ENCODE measurements around the gene NDUFAB1.
"Not testable (repeated sequence)": the region's sequence is repeated elsewhere in the genome, so short reads cannot be mapped to it uniquely, and the experiment has no call there.

Gene NDUFAB1

GRCh38 chr16:23610905-23611304, 14.8 kb upstream of the NDUFAB1 start:
- not testable (repeated sequence) for H3K4me1 ChIP-seq (ENCODE audit: control insufficient read depth in 1 of 2, insufficient read depth in 2 of 2, low read length in 2 of 2); H3K27me3 ChIP-seq (ENCODE audit: low read depth, low read length); H3K9me3 ChIP-seq (ENCODE audit: control insufficient read depth in 1 of 2, low read length in 2 of 2); H3K27ac ChIP-seq (ENCODE audit: low read length); H3K4me3 ChIP-seq (ENCODE audit: low read depth in 1 of 2, low read length in 2 of 2)
- peaks cover 0 to 42% of the 10 kb centered on the region in 2 donors for H3K36me3 ChIP-seq (ENCODE audit: control insufficient read depth in 1 of 2, insufficient read depth in 2 of 2, low read length in 2 of 2)

- H3K27me3 ChIP-seq (ENCODE audit: low read depth, low read length), result no peaks in the 10 kb centered on the region
- peaks cover 0 to 45% of the 10 kb centered on the region in 2 donors for H3K36me3 ChIP-seq (ENCODE audit: control insufficient read depth in 1 of 2, insufficient read depth in 2 of 2, low read length in 2 of 2)
- no peaks in the 10 kb centered on the region for H3K4me1 ChIP-seq (ENCODE audit: control insufficient read depth in 1 of 2, insufficient read depth in 2 of 2, low read length in 2 of 2)
- H3K4me3 ChIP-seq (ENCODE audit: low read depth in 1 of 2, low read length in 2 of 2), result no peak overlapping the region
- no peak overlapping the region for H3K27ac ChIP-seq (ENCODE audit: low read length)
- no peaks in the 10 kb centered on the region for H3K9me3 ChIP-seq (ENCODE audit: control insufficient read depth in 1 of 2, low read length in 2 of 2)
These were observed 13.8 kb upstream of the NDUFAB1 start for GRCh38 chr16:23609929-23610328.

- Histone ChIP-seq H3K27ac (ENCODE audit: low read length) (no peak overlapping the region), H3K27me3 (ENCODE audit: low read depth, low read length) (no peaks in the 10 kb centered on the region), H3K36me3 (ENCODE audit: control insufficient read depth in 1 of 2, insufficient read depth in 2 of 2, low read length in 2 of 2) (peaks cover 9 to 46% of the 10 kb centered on the region in 2 donors), H3K9me3 (ENCODE audit: control insufficient read depth in 1 of 2, low read length in 2 of 2) (no peaks in the 10 kb centered on the region), H3K4me1 (ENCODE audit: control insufficient read depth in 1 of 2, insufficient read depth in 2 of 2, low read length in 2 of 2) (no peaks in the 10 kb centered on the region), H3K4me3 (ENCODE audit: low read depth in 1 of 2, low read length in 2 of 2) (no peak overlapping the region)
These were observed 12.1 kb upstream of the NDUFAB1 start for GRCh38 chr16:23608194-23608593.

- H3K4me3 ChIP-seq (ENCODE audit: low read depth in 1 of 2, low read length in 2 of 2), result no peak overlapping the region
- H3K27me3 ChIP-seq (ENCODE audit: low read depth, low read length), result no peaks in the 10 kb centered on the region
- no peak overlapping the region for H3K27ac ChIP-seq (ENCODE audit: low read length)
- H3K9me3 ChIP-seq (ENCODE audit: control insufficient read depth in 1 of 2, low read length in 2 of 2), result no peaks in the 10 kb centered on the region
- H3K4me1 ChIP-seq (ENCODE audit: control insufficient read depth in 1 of 2, insufficient read depth in 2 of 2, low read length in 2 of 2), result no peaks in the 10 kb centered on the region
- peaks cover 9 to 46% of the 10 kb centered on the region in 2 donors for H3K36me3 ChIP-seq (ENCODE audit: control insufficient read depth in 1 of 2, insufficient read depth in 2 of 2, low read length in 2 of 2)
These were observed 11.6 kb upstream of the NDUFAB1 start for GRCh38 chr16:23607726-23608125.

GRCh38 chr16:23597003-23597756, 1.1 kb upstream of the NDUFAB1 start:
- Histone ChIP-seq H3K4me3 (ENCODE audit: low read depth in 1 of 2, low read length in 2 of 2) (no peak overlapping the region), H3K27me3 (ENCODE audit: low read depth, low read length) (no peaks in the 10 kb centered on the region), H3K36me3 (ENCODE audit: control insufficient read depth in 1 of 2, insufficient read depth in 2 of 2, low read length in 2 of 2) (peaks cover 8 to 18% of the 10 kb centered on the region in 2 donors), H3K9me3 (ENCODE audit: control insufficient read depth in 1 of 2, low read length in 2 of 2) (no peaks in the 10 kb centered on the region), H3K4me1 (ENCODE audit: control insufficient read depth in 1 of 2, insufficient read depth in 2 of 2, low read length in 2 of 2) (peaks cover 4 to 19% of the 10 kb centered on the region in 2 donors), H3K27ac (ENCODE audit: low read length) (no peak overlapping the region)

GRCh38 chr16:23595246-23595950, 718 bp downstream of the NDUFAB1 start:
- peaks cover 7 to 19% of the 10 kb centered on the region in 2 donors for H3K4me1 ChIP-seq (ENCODE audit: control insufficient read depth in 1 of 2, insufficient read depth in 2 of 2, low read length in 2 of 2)
- H3K9me3 ChIP-seq (ENCODE audit: control insufficient read depth in 1 of 2, low read length in 2 of 2), result no peaks in the 10 kb centered on the region
- H3K4me3 ChIP-seq (ENCODE audit: low read depth in 1 of 2, low read length in 2 of 2), result peak overlapping the region; percentile 88 to 99
- no peaks in the 10 kb centered on the region for H3K27me3 ChIP-seq (ENCODE audit: low read depth, low read length)
- H3K27ac ChIP-seq (ENCODE audit: low read length), result peak overlapping the region; percentile 77
- peaks cover 20 to 29% of the 10 kb centered on the region in 2 donors for H3K36me3 ChIP-seq (ENCODE audit: control insufficient read depth in 1 of 2, insufficient read depth in 2 of 2, low read length in 2 of 2)

- Histone ChIP-seq H3K27ac (ENCODE audit: low read length) (no peak overlapping the region), H3K27me3 (ENCODE audit: low read depth, low read length) (no peaks in the 10 kb centered on the region), H3K4me1 (ENCODE audit: control insufficient read depth in 1 of 2, insufficient read depth in 2 of 2, low read length in 2 of 2) (peaks cover 7 to 19% of the 10 kb centered on the region in 2 donors), H3K36me3 (ENCODE audit: control insufficient read depth in 1 of 2, insufficient read depth in 2 of 2, low read length in 2 of 2) (peaks cover 23 to 41% of the 10 kb centered on the region in 2 donors), H3K4me3 (ENCODE audit: low read depth in 1 of 2, low read length in 2 of 2) (no peak overlapping the region), H3K9me3 (ENCODE audit: control insufficient read depth in 1 of 2, low read length in 2 of 2) (no peaks in the 10 kb centered on the region)
These were observed 1.9 kb downstream of the NDUFAB1 start for GRCh38 chr16:23594186-23594585.

GRCh38 chr16:23590181-23590580, 5.9 kb downstream of the NDUFAB1 start:
- Histone ChIP-seq H3K9me3 (ENCODE audit: control insufficient read depth in 1 of 2, low read length in 2 of 2) (no peaks in the 10 kb centered on the region), H3K36me3 (ENCODE audit: control insufficient read depth in 1 of 2, insufficient read depth in 2 of 2, low read length in 2 of 2) (peaks cover 45 to 60% of the 10 kb centered on the region in 2 donors), H3K27ac (ENCODE audit: low read length) (no peak overlapping the region), H3K4me1 (ENCODE audit: control insufficient read depth in 1 of 2, insufficient read depth in 2 of 2, low read length in 2 of 2) (peaks cover 4 to 22% of the 10 kb centered on the region in 2 donors), H3K27me3 (ENCODE audit: low read depth, low read length) (no peaks in the 10 kb centered on the region), H3K4me3 (ENCODE audit: low read depth in 1 of 2, low read length in 2 of 2) (no peak overlapping the region)

- no peaks in the 10 kb centered on the region for H3K27me3 ChIP-seq (ENCODE audit: low read depth, low read length)
- no peaks in the 10 kb centered on the region for H3K9me3 ChIP-seq (ENCODE audit: control insufficient read depth in 1 of 2, low read length in 2 of 2)
- no peak overlapping the region for H3K4me3 ChIP-seq (ENCODE audit: low read depth in 1 of 2, low read length in 2 of 2)
- peaks cover 3 to 7% of the 10 kb centered on the region in 2 donors for H3K4me1 ChIP-seq (ENCODE audit: control insufficient read depth in 1 of 2, insufficient read depth in 2 of 2, low read length in 2 of 2)
- no peak overlapping the region for H3K27ac ChIP-seq (ENCODE audit: low read length)
- H3K36me3 ChIP-seq (ENCODE audit: control insufficient read depth in 1 of 2, insufficient read depth in 2 of 2, low read length in 2 of 2), result peaks cover 53 to 63% of the 10 kb centered on the region in 2 donors
These were observed 8.4 kb downstream of the NDUFAB1 start for GRCh38 chr16:23587726-23588125.

- H3K27ac ChIP-seq (ENCODE audit: low read length), result peak overlapping the region; percentile 67
- H3K27me3 ChIP-seq (ENCODE audit: low read depth, low read length), result no peaks in the 10 kb centered on the region
- H3K36me3 ChIP-seq (ENCODE audit: control insufficient read depth in 1 of 2, insufficient read depth in 2 of 2, low read length in 2 of 2), result peaks cover 51 to 61% of the 10 kb centered on the region in 2 donors
- peaks cover 0 to 7% of the 10 kb centered on the region in 2 donors for H3K4me1 ChIP-seq (ENCODE audit: control insufficient read depth in 1 of 2, insufficient read depth in 2 of 2, low read length in 2 of 2)
- H3K4me3 ChIP-seq (ENCODE audit: low read depth in 1 of 2, low read length in 2 of 2), result no peak overlapping the region
- H3K9me3 ChIP-seq (ENCODE audit: control insufficient read depth in 1 of 2, low read length in 2 of 2), result no peaks in the 10 kb centered on the region
These were observed 11.7 kb downstream of the NDUFAB1 start for GRCh38 chr16:23584186-23585076.

- H3K9me3 ChIP-seq (ENCODE audit: control insufficient read depth in 1 of 2, low read length in 2 of 2); H3K4me3 ChIP-seq (ENCODE audit: low read depth in 1 of 2, low read length in 2 of 2); H3K27ac ChIP-seq (ENCODE audit: low read length); H3K4me1 ChIP-seq (ENCODE audit: control insufficient read depth in 1 of 2, insufficient read depth in 2 of 2, low read length in 2 of 2); H3K27me3 ChIP-seq (ENCODE audit: low read depth, low read length): not testable (repeated sequence)
- peaks cover 47 to 60% of the 10 kb centered on the region in 2 donors for H3K36me3 ChIP-seq (ENCODE audit: control insufficient read depth in 1 of 2, insufficient read depth in 2 of 2, low read length in 2 of 2)
These were observed 12.8 kb downstream of the NDUFAB1 start for GRCh38 chr16:23583271-23583670.
